ENCODE measurements around the gene NEMP2.

NEMP2 gene

DNA sequence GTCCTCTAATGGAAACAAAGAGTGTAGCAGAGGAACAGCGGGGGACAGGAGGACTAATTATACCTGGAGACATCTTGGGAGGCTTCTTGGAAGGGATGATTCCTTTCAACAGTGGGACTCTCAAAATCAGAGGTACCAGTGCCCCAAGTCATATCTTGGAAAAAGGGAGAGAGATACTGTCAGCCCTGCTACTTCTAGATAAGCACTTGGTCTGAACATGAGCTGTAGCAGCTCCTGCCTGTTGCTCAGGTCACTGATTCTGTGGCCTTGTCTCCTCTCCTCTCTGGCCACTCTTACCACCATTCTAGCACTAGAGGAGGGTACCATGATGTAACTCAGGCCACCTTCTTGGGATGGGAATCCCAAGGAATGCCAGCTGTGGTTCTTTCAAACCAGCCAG lies 71.9 kb downstream of the NEMP2 start:
- no peak for TF ChIP-seq CSDC2 (CRISPR knock-in tag; IDR thresholded peaks at IDR 0.05)
- no peak for TF ChIP-seq ZFP30 (CRISPR knock-in tag; IDR thresholded peaks at IDR 0.05)
- TF ChIP-seq BACH2 (CRISPR knock-in tag; IDR thresholded peaks at IDR 0.05; ENCODE audit: borderline replicate concordance): no peak
- TF ChIP-seq GLIS3 (CRISPR knock-in tag; IDR thresholded peaks at IDR 0.05): no peak
- no peak for TF ChIP-seq CREB5 (CRISPR knock-in tag; IDR thresholded peaks at IDR 0.05; ENCODE audit: low read depth)
- TF ChIP-seq TCF4 (CRISPR knock-in tag; IDR thresholded peaks at IDR 0.05; ENCODE audit: borderline replicate concordance): no peak
- no peak for TF ChIP-seq PATZ1 (CRISPR knock-in tag; IDR thresholded peaks at IDR 0.05; ENCODE audit: borderline replicate concordance)
- TF ChIP-seq PPARA (CRISPR knock-in tag; IDR thresholded peaks at IDR 0.05; ENCODE audit: borderline replicate concordance): no peak
- TF ChIP-seq CSRNP3 (CRISPR knock-in tag; IDR thresholded peaks at IDR 0.05): no peak
- TF ChIP-seq ZC3H10 (CRISPR knock-in tag; IDR thresholded peaks at IDR 0.05): no peak
- TF ChIP-seq ZNF565 (CRISPR knock-in tag; conservative IDR thresholded peaks at IDR 0.05; ENCODE audit: low read depth): no peak
- TF ChIP-seq ESRRG (CRISPR knock-in tag; IDR thresholded peaks at IDR 0.05): no peak
- TF ChIP-seq ZNF70 (CRISPR knock-in tag; IDR thresholded peaks at IDR 0.05): no peak
- TF ChIP-seq SNAI2 (CRISPR knock-in tag; IDR thresholded peaks at IDR 0.05): no peak
- TF ChIP-seq RARB (CRISPR knock-in tag; IDR thresholded peaks at IDR 0.05): no peak
- ATAC-seq: no peak

DNA sequence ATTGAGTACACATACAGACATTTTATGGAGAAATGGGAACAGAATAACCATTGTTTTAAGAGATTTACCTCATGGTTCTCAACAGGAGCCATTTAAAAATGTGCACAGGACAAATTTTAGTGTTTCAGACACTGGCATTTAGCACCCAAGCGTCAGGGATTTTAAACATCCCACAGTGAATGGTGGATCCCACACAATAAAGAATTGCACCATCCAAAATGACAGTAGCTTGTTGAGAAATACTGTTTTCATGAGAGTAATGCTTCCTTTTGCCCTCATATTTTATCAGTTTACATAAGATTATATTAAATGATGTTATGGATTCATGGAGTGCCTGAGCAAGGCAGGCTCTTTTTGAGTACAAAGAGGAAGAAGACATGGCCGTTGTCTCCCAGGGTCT lies 72.3 kb downstream of the NEMP2 start:
- TF ChIP-seq ZFP3 (CRISPR knock-in tag; IDR thresholded peaks at IDR 0.05) (no peak), ZNF70 (CRISPR knock-in tag; IDR thresholded peaks at IDR 0.05) (no peak)
- TF ChIP-seq, protein P1, sequence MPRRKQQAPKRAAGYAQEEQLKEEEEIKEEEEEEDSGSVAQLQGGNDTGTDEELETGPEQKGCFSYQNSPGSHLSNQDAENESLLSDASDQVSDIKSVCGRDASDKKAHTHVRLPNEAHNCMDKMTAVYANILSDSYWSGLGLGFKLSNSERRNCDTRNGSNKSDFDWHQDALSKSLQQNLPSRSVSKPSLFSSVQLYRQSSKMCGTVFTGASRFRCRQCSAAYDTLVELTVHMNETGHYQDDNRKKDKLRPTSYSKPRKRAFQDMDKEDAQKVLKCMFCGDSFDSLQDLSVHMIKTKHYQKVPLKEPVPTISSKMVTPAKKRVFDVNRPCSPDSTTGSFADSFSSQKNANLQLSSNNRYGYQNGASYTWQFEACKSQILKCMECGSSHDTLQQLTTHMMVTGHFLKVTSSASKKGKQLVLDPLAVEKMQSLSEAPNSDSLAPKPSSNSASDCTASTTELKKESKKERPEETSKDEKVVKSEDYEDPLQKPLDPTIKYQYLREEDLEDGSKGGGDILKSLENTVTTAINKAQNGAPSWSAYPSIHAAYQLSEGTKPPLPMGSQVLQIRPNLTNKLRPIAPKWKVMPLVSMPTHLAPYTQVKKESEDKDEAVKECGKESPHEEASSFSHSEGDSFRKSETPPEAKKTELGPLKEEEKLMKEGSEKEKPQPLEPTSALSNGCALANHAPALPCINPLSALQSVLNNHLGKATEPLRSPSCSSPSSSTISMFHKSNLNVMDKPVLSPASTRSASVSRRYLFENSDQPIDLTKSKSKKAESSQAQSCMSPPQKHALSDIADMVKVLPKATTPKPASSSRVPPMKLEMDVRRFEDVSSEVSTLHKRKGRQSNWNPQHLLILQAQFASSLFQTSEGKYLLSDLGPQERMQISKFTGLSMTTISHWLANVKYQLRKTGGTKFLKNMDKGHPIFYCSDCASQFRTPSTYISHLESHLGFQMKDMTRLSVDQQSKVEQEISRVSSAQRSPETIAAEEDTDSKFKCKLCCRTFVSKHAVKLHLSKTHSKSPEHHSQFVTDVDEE (CRISPR knock-in tag; IDR thresholded peaks at IDR 0.05): no peak

DNA sequence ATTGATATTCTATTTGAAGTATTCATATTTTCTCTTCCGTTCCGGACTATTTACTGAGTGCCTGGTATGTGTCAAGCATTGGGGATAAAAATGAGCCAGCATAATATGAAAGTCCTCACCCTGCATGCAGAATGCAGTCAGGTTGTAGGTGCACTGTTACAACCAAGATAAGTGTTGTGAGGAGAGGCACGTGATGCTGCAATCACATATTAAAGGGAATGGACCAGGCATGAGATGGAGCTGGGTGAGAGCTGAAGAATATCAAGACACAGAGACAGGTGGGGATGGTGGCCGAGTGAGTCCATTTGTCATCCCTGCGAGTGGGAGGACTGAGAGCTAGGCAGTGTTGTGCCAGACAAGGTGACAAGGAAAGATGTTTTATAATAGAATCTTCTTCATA lies 74.0 kb downstream of the NEMP2 start:
- no peak for TF ChIP-seq ZNF565 (CRISPR knock-in tag; conservative IDR thresholded peaks at IDR 0.05; ENCODE audit: low read depth)
- TF ChIP-seq ZNF8 (CRISPR knock-in tag; IDR thresholded peaks at IDR 0.05): no peak
- no peak for TF ChIP-seq ZFP3 (CRISPR knock-in tag; IDR thresholded peaks at IDR 0.05)
- TF ChIP-seq TCF4 (CRISPR knock-in tag; IDR thresholded peaks at IDR 0.05; ENCODE audit: borderline replicate concordance): no peak
- TF ChIP-seq BACH2 (CRISPR knock-in tag; IDR thresholded peaks at IDR 0.05; ENCODE audit: borderline replicate concordance): no peak
- no peak for ATAC-seq

More for the DNA sequence above, 72.3 kb downstream of the NEMP2 start:
- ATAC-seq: no peak

DNA sequence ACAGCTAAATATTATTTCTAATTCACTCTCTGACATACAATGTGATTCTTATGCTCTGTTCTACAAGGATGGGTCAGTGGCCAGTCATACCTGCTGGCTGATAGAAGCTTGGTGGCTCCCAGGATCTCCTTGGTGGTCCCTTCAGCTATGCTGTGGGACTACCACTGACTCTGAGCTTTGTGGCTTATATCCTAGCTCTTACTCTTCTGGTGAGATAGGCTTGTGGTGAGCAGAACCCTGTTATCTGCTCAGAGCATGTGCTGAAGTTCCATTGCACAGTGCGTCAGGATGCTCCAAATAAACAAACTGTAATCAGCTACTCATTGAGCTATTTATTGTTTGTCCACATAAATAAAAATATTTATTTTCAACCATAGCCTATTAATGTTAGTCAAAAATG lies 74.6 kb downstream of the NEMP2 start:
- TF ChIP-seq PPARA (CRISPR knock-in tag; IDR thresholded peaks at IDR 0.05; ENCODE audit: borderline replicate concordance): no peak
- ATAC-seq: no peak

GRCh38 chr2:190458352-190459107 lies 76.0 kb downstream of the NEMP2 start:
- ATAC-seq: no peak
- TF ChIP-seq OSR1 (CRISPR knock-in tag; IDR thresholded peaks at IDR 0.05) (no peak), PATZ1 (CRISPR knock-in tag; IDR thresholded peaks at IDR 0.05; ENCODE audit: borderline replicate concordance) (no peak), CSDC2 (CRISPR knock-in tag; IDR thresholded peaks at IDR 0.05) (no peak), TCF4 (CRISPR knock-in tag; IDR thresholded peaks at IDR 0.05; ENCODE audit: borderline replicate concordance) (no peak), ISL1 (CRISPR knock-in tag; IDR thresholded peaks at IDR 0.05) (no peak), ZNF8 (CRISPR knock-in tag; IDR thresholded peaks at IDR 0.05) (no peak), ZNF70 (CRISPR knock-in tag; IDR thresholded peaks at IDR 0.05) (no peak), ZFP3 (CRISPR knock-in tag; IDR thresholded peaks at IDR 0.05) (no peak), ZNF565 (CRISPR knock-in tag; conservative IDR thresholded peaks at IDR 0.05; ENCODE audit: low read depth) (no peak), BACH2 (CRISPR knock-in tag; IDR thresholded peaks at IDR 0.05; ENCODE audit: borderline replicate concordance) (no peak)
- TF ChIP-seq, protein P1 (CRISPR knock-in tag; IDR thresholded peaks at IDR 0.05): no peak
